SH-SY5Y (cell line): Measurements from ENCODE around the gene EARS2.

Experiments
- GATA2 ChIP-seq: IDR thresholded peaks from 2 replicates; pipeline ENCODE4 v1.6.1; 2011; ENCODE audit warnings: mild to moderate bottlenecking, low read depth, low read length
- GATA3 ChIP-seq: IDR thresholded peaks from 2 replicates; pipeline ENCODE4 v1.6.1; 2011; ENCODE audit warnings: low read depth, mild to moderate bottlenecking, low read length, moderate library complexity

GRCh38 chr16:23478566-23478965, 78.6 kb downstream of the EARS2 start:
- TF ChIP-seq GATA2 = no peak
- TF ChIP-seq GATA3 = no peak
